Endothelial cell of umbilical vein (primary cell): ENCODE measurements around the gene UNC5CL. TPM values are rescaled to one million over a fixed set of nuclear protein-coding genes. Genes with fewer than 3 reads are reported as not detected.

Experiments used
- BruUV-seq: library from RNA; stranded (reverse); fragments of 400-500 nt; replicated peaks from 2 replicates; lab custom pipeline; 2021; lab: Mats Ljungman, UMichigan
- CTCF ChIA-PET: fragments of 300-600, 350-600 bp; sonication (Branson Sonifier 250); formaldehyde crosslinking; loops from one replicate; lab custom pipeline; 2021; ENCODE audit warnings: antibody characterized with exemption, inconsistent platforms; lab: Charles Lee
- POLR2A ChIA-PET: fragments of 300-600, 350-600 bp; sonication (Branson Sonifier 250); formaldehyde crosslinking; loops from one replicate; lab custom pipeline; 2021; ENCODE audit warnings: antibody characterized with exemption, inconsistent platforms; lab: Charles Lee
- DNase-seq: peaks from one replicate; pipeline ENCODE4 v3.0.0-alpha.2; 2011; ENCODE audit warnings: low read depth, low spot score
- FAIRE-seq: peaks from 2 replicates; lab custom pipeline; 2011; peaks lifted over from hg19 to GRCh38; lab: Jason Lieb, UNC
- H2AFZ ChIP-seq: 2 replicates; pipeline ENCODE4 v1.6.0; 2012; ENCODE audit warnings: low read depth, low read length, control low read depth, inconsistent platforms
- H3K27ac ChIP-seq: 2 replicates; pipeline ENCODE4 v1.5.1; 2011; ENCODE audit warnings: low read depth, mild to moderate bottlenecking, control low read depth, low read length, moderate library complexity; ENCODE audit not compliant: insufficient read depth
- H3K27me3 ChIP-seq, 2 experiments: 2 replicates each; pipeline versions ENCODE4 v1.6.0 to v1.6.1; 2011; ENCODE audit warnings: low read length in 2 of 2, mixed read lengths in 1 of 2; ENCODE audit not compliant: control insufficient read depth in 2 of 2, insufficient read depth in 2 of 2
- H3K36me3 ChIP-seq, 2 experiments: 2 replicates in 1 of 2; 3 replicates in 1 of 2; pipeline ENCODE4 v1.5.1; 2011; ENCODE audit warnings: low read length in 2 of 2, mild to moderate bottlenecking in 1 of 2, moderate library complexity in 1 of 2; ENCODE audit not compliant: control insufficient read depth in 2 of 2, insufficient read depth in 2 of 2; ENCODE audit errors: extremely low read depth in 1 of 2
- H3K4me1 ChIP-seq: 3 replicates; pipeline ENCODE4 v1.5.1; 2011; ENCODE audit warnings: mild to moderate bottlenecking, low read length; ENCODE audit not compliant: control insufficient read depth, insufficient read depth; ENCODE audit errors: extremely low read depth
- H3K4me2 ChIP-seq: 2 replicates; pipeline ENCODE4 v1.6.1; 2011; ENCODE audit warnings: low read length, control low read depth, mixed read lengths; ENCODE audit not compliant: insufficient read depth
- H3K4me3 ChIP-seq, 3 experiments: fragments of 200-600 bp in 1 of 3; sonication (generic), shearing (Covaris generic) in 1 of 3; replicated peaks in 1 of 3; 2 replicates each; pipeline ENCODE4 v1.5.1; 2011 to 2016; ENCODE audit warnings: control low read depth in 3 of 3, low read length in 3 of 3, mild to moderate bottlenecking in 2 of 3, inconsistent platforms in 1 of 3, low read depth in 1 of 3, moderate library complexity in 1 of 3; ENCODE audit not compliant: insufficient read depth in 1 of 3
- H3K79me2 ChIP-seq: 2 replicates; pipeline ENCODE4 v1.6.0; 2012; ENCODE audit warnings: low read length, inconsistent platforms; ENCODE audit not compliant: control insufficient read depth, insufficient read depth
- H3K9ac ChIP-seq: replicated peaks from 2 replicates; pipeline ENCODE3; 2011; ENCODE audit warnings: low read length, control low read depth; ENCODE audit not compliant: insufficient read depth; ENCODE audit errors: extremely low read depth
- H3K9me1 ChIP-seq: replicated peaks from 3 replicates; pipeline ENCODE4 v1.6.0; 2011; ENCODE audit warnings: mild to moderate bottlenecking, low read length; ENCODE audit not compliant: control insufficient read depth, insufficient read depth; ENCODE audit errors: extremely low read depth
- H3K9me3 ChIP-seq: replicated peaks from 2 replicates; pipeline ENCODE4 v1.5.1; 2012; ENCODE audit warnings: low read length, inconsistent platforms; ENCODE audit not compliant: control insufficient read depth, insufficient read depth
- H4K20me1 ChIP-seq: replicated peaks from 2 replicates; pipeline ENCODE3; 2011; ENCODE audit warnings: mild to moderate bottlenecking, low read length; ENCODE audit not compliant: control insufficient read depth, insufficient read depth; ENCODE audit errors: extremely low read depth
- CTCF ChIP-seq, 2 donors: IDR thresholded peaks; 1 replicate in 1 of 2; 2 replicates in 1 of 2; pipeline ENCODE4 v1.5.1; 2011; ENCODE audit warnings: low read length in 2 of 2, mild to moderate bottlenecking in 2 of 2, moderate library complexity in 2 of 2, control low read depth in 1 of 2, inconsistent platforms in 1 of 2, low read depth in 1 of 2; ENCODE audit not compliant: insufficient read depth in 1 of 2; ENCODE audit errors: extremely low read depth in 1 of 2
- EZH2 ChIP-seq: IDR thresholded peaks from 2 replicates; pipeline ENCODE4 v1.6.1; 2012; ENCODE audit warnings: borderline replicate concordance, low read depth, mild to moderate bottlenecking, moderate library complexity, low read length, inconsistent platforms; ENCODE audit not compliant: severe bottlenecking
- FOS ChIP-seq: IDR thresholded peaks from 2 replicates; pipeline ENCODE4 v1.6.1; 2011; ENCODE audit warnings: mild to moderate bottlenecking, low read length, moderate library complexity, borderline replicate concordance; ENCODE audit not compliant: insufficient read depth
- GATA2 ChIP-seq: IDR thresholded peaks from 2 replicates; pipeline ENCODE4 v1.7.0; 2011; ENCODE audit warnings: low read depth, mild to moderate bottlenecking, moderate library complexity, mixed read lengths, low read length; ENCODE audit not compliant: insufficient read length, insufficient read depth
- JUN ChIP-seq: IDR thresholded peaks from 2 replicates; pipeline ENCODE4 v1.6.1; 2011; ENCODE audit warnings: borderline replicate concordance, low read depth; ENCODE audit not compliant: insufficient read length, insufficient read depth
- MAX ChIP-seq: IDR thresholded peaks from 2 replicates; pipeline ENCODE4 v1.6.1; 2011; ENCODE audit not compliant: insufficient read depth, insufficient read length
- MYC ChIP-seq: IDR thresholded peaks from one replicate; pipeline ENCODE4 v1.6.1; 2011; ENCODE audit warnings: mild to moderate bottlenecking, low read depth, low read length
- POLR2A ChIP-seq: IDR thresholded peaks from 2 replicates; pipeline ENCODE4 v1.6.1; 2012; ENCODE audit warnings: low read depth, mild to moderate bottlenecking, control low read depth, low read length
- POLR2AphosphoS5 ChIP-seq: IDR thresholded peaks from 2 replicates; pipeline ENCODE4 v1.6.1; 2012; ENCODE audit warnings: low read depth, mild to moderate bottlenecking, control low read depth, low read length, moderate library complexity; ENCODE audit not compliant: insufficient read depth
- dilution Hi-C: fragments of 300-500 bp; cut with MboI; formaldehyde crosslinking; loops from one replicate; pipeline ENCODE4 v1.15.0; 2019; ENCODE audit warnings: low sequenced_read_pairs; ENCODE audit not compliant: extremely low pct_ligation_motif_present
- intact Hi-C: fragments of 100-400 bp; cut with micrococcal nuclease; formaldehyde crosslinking; loops from one replicate; pipeline ENCODE4 v1.10.0; 2022
- polyA plus RNA-seq, 4 experiments: library from polyadenylated mRNA; depleted of rRNA in 3 of 4; stranded (reverse) in 3 of 4; unstranded in 1 of 4; fragments of >200 nt; gene quantifications; 2 replicates each; pipeline versions ENCODE4 v1.2.1 to v1.2.3, GENCODE V29; 2011 to 2012; ENCODE audit warnings: missing spikeins in 1 of 4
- total RNA-seq: library from RNA; stranded (reverse); gene quantifications from 2 replicates; pipeline ENCODE4 v1.2.3, GENCODE V29; 2021

Gene UNC5CL
- total and polyA plus RNA-seq, 2 donors (not counting 3 experiments of a cell fraction or from before 2014, with no cell fraction given): 0.14 to 0.20 TPM

GRCh38 chr6:41073968-41074691, 35.1 kb upstream of the UNC5CL start:
- intact Hi-C loops (loop anchor here (1.0 to 5.0 kb wide), 3 partner anchors 23 to 243 kb away; no protein-coding TSS in a partner anchor), dilution Hi-C loops (no loop called here)
- Histone ChIP-seq H2AFZ (peak overlapping the region; percentile 33), H3K4me2 (peak overlapping the region; percentile 94), H3K27me3 (no peaks in the 10 kb centered on the region), H3K4me3 (peak overlapping the region; percentile 73 to 88 (median 82)), H3K9ac (peak overlapping the region; percentile 96), H3K9me1 (no peaks in the 10 kb centered on the region), H3K79me2 (peaks cover 57% of the 10 kb centered on the region), H3K4me1 (peaks cover 21% of the 10 kb centered on the region), H3K36me3 (peaks cover 4% of the 10 kb centered on the region in 2 experiments), H3K27ac (peak overlapping the region; percentile 96), H3K9me3 (no peaks in the 10 kb centered on the region), H4K20me1 (peaks cover 3% of the 10 kb centered on the region)
- no peak for FAIRE-seq
- CTCF ChIA-PET: interaction anchor here (1.2 to 2.8 kb wide), 2 partner anchors 19 to 24 kb away, joined by 6 to 12 read pairs; no protein-coding TSS in a partner anchor
- POLR2A ChIA-PET: interaction anchor here (0.6 kb wide), 1 partner anchor 18 kb away, joined by 3 read pairs; no protein-coding TSS in a partner anchor
- TF ChIP-seq POLR2A (no peak), FOS (no peak), MAX (no peak), CTCF (IDR thresholded peaks at IDR 0.05; ENCODE audit: extremely low read depth in 1 of 2, insufficient read depth in 1 of 2, low read depth in 1 of 2, low read length in 2 of 2) (no peak), EZH2 (no peak), POLR2AphosphoS5 (no peak), MYC (no peak), GATA2 (no peak), JUN (no peak)
- peak; percentile 37 for DNase-seq
- BruUV-seq: TSS peak; percentile 54
